ENCODE results near the gene DNAJC25.

The DNAJC25 gene

DNA sequence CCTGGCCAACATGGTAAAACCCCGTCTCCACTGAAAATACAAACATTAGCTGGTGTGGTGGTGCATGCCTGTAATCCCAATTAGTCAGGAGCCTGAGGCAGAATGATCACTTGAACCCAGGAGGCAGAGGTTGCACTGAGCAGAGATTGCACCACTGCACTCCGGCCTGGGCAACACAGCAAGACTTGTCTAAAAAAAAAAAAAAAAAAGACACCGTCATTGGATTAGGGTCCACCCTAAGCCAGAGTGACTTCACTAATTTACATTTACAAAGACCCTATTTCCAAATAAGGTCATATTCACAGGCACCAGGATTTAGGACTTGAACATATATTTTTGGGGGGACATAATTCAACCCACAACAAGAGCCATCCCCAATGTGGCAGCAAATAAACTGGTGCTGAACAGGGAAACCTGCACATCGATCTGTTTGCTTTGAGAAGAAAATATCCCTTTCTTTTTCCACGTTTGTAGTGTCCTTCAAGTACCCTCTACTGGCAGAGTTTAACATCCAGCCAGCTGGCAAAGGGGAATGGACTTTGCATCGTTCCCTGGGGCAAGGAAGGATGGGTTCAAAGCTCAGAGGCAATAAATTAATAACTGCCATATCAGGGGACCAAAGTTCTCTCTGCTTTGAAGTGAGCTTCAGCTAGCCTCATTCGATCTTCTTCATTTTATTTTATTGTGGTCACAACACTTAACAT is 3.7 kb upstream of the DNAJC25 start:
- DNase-seq (ENCODE audit: low read depth in 2 of 2, low spot score in 1 of 2): no peak

DNA sequence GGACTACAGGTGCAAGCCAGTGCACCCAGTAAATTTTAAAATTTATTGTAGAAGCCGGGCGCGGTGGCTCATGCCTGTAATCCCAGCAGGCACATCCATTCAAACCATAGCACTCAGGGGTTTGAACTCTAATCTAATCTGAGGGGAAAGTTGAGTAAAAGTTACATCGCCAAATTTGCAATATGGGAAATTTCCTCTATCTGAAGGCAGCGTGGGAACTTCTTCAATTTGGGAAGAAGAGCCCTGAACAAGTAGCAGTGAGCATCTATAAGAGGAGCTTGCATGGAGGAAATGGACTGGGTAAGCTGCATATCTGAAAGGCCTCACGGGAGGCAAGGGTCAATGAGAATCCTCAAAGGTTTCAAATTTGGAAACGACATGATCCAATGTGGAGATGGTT is 2.7 kb upstream of the DNAJC25 start:
- no peak for DNase-seq (ENCODE audit: low read depth in 2 of 2, low spot score in 1 of 2)

DNA sequence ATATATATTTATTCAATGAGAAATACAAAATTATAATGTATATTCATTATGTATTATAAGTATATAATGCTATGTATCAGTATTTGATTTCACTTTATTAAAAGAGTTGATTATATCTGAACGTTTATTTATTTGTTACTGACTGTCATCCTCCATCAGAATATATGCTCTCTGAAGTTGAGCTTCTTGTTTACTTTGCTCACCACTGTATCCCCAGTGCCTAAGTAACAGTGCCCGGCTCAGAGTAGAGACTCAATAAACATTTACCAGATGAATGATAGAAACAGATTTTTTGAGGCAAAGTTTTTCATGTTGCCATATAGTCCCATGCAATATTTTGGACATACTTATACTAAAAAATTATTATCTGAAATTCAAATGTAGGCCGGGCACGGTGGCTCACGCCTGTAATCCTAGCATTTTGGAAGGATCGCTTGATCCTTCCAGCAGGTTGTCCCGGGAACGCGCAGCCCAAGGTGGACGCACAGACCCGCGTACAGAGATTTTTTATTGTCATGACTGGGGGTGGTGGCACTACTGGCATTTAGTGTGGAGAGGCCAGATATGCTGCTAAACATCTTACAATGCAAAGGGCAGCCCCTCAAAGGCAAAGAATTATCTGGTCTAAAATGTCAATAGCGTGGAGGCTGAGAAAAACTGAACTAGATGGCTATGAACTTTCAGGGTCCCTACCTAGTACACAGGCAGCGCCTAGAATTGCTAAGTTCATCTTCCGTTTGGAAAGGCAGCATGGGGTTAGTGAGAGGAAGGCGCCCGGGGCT is 761 bp upstream of the DNAJC25 start:
- DNase-seq (ENCODE audit: low read depth in 2 of 2, low spot score in 1 of 2): no peak

DNA sequence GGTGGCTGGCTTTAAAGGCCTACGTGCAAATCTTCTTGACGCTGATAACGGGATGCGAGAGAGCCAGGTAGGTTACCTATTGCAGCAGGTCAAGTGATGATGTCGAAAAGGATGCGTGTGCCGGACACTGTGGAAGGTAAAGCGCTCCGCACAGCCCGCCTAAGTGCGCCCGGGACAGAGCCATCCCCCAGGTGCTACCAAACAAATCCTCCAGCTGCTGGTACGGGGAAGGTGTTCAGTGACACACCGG is 245 bp upstream of the DNAJC25 start:
- DNase-seq (ENCODE audit: low read depth in 2 of 2, low spot score in 1 of 2): no peak

DNA sequence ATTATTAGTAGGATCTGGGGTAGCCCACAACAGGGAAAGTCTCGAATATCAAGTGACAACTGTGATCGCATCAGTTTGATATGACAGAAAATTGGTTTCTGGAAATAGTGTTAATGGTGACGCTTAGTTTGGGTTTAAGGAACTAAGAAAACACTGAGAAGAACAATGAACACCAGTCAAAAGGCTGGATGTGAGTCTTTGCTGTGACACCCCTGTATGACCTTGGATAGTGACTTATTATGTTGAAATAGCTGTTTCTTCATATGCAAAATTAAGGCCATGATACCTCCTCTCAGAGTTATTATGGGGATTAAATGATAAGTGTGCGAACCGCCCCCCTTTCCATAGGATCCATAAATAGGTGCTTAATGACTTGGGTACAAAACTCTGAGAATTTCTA is 926 bp downstream of the DNAJC25 start:
- DNase-seq (ENCODE audit: low read depth in 2 of 2, low spot score in 1 of 2): no peak

DNA sequence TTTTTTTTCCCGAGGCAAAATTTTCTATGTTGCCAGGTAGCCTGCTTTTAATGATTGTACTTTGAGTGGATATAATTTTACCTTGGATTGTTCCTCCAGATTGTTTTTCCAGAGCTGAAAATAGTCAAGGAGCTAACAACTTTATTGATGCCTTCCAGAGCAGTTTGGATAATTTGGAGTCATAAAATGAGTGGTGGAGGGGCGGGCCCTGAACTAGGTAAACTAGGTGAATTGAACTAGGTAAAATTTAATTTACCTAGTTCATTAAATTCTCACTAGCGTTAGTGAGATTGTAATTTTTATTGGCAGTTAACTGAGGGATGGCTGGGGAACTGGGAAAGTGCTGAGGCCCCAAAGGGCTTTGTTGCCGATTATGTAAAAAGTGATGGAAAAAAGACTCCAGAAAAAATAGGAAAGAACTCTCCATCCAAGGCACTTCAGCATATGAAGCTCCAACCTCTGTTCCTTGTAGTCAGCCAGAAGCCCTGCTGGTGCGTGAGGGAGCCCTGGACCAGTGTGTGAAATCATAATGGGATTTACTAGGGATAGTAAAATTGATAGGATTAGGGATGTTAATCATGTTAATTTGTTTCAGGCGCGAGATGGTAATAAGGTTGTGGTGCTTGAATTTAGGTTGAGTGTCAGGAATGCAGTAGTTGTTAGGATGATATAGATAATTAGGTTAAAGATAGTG is 1.7 kb downstream of the DNAJC25 start:
- no peak for DNase-seq (ENCODE audit: low read depth in 2 of 2, low spot score in 1 of 2)

DNA sequence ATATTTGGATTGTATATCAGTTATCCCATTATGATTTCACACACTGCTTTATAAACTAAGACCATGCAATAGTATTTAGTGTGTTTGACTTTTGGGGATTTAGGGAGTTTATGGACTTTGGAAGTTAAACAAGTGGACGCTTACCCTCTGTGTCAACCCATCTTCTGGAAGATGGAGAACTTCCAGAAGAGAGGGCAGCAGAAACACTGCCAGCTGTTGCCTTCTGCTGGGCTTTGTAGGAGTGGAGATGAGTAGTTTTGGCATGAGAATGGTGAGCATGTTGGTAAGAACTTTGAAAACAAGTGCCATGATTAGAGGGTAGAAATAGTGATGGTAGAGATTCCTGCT is 2.2 kb downstream of the DNAJC25 start:
- DNase-seq (ENCODE audit: low read depth in 2 of 2, low spot score in 1 of 2): no peak

DNA sequence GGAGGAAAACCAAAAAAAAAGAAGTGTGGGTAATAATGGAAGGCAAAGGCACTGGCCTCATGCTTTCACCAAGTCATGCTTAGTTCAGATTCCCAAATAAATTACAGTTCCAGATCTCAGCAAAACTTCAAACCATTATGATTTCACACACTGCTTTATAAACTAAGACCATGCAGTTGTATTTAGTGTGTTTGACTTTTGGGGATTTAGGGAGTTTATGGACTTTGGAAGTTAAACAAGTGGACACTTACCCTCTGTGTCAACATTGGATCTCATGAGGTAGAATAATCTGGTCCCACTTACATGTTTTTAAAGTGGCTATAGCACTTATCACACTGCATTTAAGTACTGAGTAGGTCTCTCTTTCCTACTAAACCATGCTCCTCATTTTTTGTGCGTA is 3.7 kb downstream of the DNAJC25 start:
- DNase-seq (ENCODE audit: low read depth in 2 of 2, low spot score in 1 of 2): no peak

DNA sequence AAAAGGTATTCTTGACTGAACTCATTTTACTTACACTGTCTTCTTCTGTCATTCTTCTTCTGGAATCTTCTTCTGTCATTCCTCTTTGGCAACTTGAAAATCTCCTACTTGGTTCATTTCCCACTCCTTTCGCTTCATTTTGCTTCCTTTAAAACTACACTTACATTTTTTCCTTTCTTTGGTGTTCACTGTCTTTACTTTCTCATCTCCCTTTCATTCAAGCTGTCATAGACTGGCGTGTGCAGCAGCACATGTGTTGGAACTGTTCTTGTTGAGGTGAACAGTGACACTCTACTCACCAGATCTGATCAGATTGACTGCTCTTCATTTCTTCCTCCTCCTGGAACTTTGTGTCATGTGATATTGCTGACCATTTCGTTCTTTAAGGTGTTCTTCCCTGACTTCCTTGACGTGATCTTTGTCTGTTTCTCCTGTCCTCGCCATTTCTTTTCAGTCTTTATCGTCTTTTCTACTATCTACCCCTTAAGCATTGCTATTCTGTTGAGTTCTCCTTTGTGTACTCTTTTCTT is 6.4 kb downstream of the DNAJC25 start:
- no peak for DNase-seq (ENCODE audit: low read depth in 2 of 2, low spot score in 1 of 2)

DNA sequence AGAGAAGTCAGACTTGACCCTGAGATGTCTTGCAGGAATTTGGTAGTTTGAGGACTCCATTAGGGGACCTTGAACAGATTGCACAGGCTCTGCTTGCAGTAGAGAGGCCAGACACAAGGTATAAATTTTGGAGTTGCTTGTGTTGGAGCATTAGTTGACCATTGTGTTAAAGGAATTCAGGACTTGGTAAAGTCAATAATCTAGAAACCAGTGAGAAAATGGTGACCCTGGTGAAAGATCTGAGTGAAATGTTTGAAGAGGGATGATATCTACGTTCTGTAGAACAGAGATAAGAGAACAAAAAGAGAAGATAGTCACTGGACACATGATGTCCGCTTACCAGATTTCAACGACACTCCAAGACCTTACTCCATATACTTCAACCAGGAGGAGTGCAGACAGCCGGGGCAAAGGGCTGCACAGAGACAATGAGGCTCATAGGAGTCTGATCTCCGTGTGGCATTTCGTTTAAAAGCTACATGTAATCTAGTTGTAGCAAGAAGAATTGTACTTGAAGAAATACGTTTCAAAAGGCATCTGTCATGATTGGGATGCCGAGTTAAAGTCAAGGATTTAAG is 13.2 kb downstream of the DNAJC25 start:
- DNase-seq (ENCODE audit: low read depth in 2 of 2, low spot score in 1 of 2): no peak

DNA sequence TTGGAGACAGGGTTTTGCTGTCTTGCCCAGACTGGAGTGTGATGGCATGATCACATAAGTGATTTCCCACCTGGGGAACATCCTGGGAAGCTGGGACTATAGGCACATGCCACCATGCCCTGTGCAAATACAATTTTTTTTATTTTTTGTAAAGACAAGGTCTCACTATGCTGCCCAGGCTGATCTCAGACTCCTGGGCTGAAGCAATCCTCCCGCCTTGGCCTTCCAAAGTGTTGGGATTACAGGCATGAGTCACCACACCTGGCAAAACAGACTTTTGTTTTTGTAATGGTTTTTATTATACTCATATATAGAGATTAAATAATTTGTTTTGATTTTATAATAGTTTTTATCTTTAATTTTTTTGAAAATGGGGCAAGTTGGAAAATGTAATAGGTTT is 14.7 kb downstream of the DNAJC25 start:
- DNase-seq (ENCODE audit: low read depth in 2 of 2, low spot score in 1 of 2): no peak

DNA sequence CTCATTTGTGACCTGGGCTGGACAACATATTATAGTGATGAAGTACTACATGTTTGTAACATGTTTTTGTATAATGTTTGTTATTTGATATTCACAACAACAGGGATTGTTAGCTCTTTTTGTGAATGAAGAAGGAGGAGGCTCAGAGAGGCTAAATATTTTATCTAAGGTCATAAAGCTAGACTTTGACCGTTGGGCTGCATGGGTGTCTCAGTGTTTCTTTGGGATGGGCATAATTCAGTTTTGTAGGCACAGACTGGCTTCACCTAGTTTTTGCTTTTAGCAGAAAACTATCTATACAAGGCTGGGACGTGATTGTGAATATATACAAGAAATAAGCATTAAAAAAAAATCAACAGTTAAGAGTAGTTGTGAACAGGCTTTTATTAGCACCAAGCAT is 15.3 kb downstream of the DNAJC25 start:
- DNase-seq (ENCODE audit: low read depth in 2 of 2, low spot score in 1 of 2): no peak

DNA sequence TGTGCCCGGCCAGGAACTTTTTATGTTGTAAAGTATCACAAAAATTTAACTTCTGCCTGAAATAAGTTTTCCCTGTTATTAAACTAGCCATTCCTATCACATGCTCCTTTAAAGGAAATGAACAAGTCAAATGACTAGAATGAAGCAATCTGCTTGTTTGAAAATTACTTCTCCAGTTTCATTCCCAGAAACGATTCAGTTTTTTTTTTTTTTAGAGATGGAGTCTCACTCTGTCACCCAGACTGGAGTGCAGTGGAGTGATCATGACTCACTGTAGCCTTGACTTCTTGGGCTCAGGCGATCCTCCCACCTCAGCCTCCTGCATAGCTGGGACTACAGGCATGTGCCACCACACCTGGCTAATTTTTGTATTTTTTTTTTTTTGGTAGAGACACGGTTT is 16.9 kb downstream of the DNAJC25 start:
- DNase-seq (ENCODE audit: low read depth in 2 of 2, low spot score in 1 of 2): no peak

DNA sequence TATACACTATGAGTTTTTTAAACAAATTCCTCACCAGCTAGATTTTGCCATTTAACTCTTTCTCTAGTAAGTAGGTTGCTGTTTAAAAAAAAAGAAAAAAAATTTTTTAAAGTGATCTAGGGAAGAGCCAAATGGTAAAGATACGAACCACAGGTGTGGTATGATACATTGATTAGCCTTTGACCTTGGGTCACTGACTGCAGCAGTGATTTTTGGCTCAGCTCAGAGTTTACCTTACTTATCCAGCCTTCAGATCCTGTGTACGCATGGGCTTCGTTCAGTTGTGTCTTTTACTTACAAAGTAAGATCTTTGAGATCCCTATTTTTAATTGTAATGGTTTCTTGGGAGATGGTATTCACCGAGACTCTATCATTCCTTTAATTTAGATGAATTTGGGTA is 17.9 kb downstream of the DNAJC25 start:
- no peak for DNase-seq (ENCODE audit: low read depth in 2 of 2, low spot score in 1 of 2)

DNA sequence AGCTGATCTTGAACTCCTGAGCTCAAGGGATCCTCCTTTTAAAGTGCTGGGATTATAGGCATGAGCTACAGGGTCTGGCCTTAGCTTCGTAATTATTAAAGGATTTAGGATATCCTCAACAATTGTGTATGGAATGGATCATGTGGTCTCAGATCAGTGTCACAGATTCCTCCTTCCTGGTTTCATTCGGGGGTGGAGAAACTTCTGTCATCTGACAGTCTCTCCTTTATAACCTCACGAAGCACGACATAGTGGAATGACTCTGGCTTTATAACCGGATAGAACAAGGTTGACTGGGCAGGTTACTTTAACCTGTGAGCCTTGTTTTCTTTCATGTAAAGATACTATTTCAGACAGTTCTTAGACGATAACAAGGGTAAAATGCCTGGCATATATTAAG is 25.9 kb downstream of the DNAJC25 start:
- no peak for DNase-seq (ENCODE audit: low read depth in 2 of 2, low spot score in 1 of 2)

DNA sequence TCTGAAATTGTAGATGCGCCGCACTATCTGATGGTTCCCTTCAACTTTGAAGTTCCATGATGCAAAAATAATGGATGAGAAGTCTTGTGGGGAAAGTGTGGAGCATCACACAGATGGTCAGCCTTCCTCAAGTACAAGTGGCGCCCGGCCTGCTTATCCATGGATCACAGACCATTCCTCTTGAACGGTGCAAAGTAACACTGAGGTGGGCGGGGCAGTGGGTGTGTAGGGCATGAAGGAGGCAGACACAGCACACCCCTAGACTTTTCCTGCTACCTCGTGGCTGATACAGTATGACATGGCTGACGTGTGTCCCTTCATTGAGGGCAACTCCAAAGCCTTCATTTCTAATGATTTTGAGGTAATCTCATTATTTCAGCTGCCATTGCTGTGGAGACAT is 27.8 kb downstream of the DNAJC25 start:
- no peak for DNase-seq (ENCODE audit: low read depth in 2 of 2, low spot score in 1 of 2)

DNA sequence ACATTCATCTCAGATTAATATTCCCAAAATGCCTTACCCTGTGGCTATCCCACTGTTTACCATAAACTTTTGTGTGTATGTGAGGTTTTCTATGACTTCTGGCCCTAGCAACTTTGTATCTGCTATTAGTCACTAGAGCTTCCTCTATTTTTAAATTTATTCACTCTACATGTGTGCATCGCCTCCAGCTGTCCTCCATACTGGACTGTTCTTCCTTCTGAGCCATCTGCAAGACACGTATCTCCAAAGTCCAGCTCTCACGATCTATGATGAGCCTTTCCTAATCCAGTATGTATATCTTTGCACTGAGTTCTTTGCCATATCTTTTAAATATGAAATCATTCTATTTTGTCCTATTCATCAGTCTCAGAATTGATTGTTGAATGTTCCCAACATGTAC is 28.6 kb downstream of the DNAJC25 start:
- DNase-seq (ENCODE audit: low read depth in 2 of 2, low spot score in 1 of 2): no peak

DNA sequence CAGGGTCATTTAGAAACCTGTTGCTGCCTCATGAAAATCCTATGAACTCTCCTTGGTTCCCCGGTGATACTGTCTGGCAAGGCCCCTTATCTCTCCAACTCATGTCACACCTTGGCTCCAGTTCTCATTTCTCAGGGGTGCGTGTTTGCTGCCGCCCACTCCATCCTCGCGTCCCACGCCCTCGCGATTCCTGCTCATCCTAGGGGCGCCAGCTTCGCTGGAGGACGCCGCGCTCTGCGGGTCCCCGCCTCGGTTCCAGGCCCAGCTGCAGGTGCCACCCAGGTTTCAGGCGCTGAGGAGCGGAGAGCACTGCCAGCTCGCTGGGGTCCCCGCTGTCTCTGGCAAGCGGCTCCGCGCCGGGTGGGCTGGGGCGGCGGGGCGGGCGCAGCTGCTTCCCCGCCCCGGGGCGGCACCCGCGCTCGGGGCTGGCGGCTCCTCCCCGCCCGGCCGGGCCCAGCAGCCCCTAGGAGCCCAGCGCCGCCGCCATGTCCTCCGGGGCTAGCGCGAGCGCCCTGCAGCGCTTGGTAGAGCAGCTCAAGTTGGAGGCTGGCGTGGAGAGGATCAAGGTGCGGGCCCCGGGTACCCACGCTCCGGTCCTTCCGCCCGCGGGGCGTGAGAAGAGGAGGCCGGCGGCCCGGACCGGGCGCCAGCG is 30.1 kb downstream of the DNAJC25 start, which contains the start of gene GNG10:
Gene GNG10 (plus strand): TSS at position 456 of the 652 bp plus-strand sequence. CDS start 30 bp downstream, at position 486.
- DNase-seq (ENCODE audit: low read depth in 2 of 2, low spot score in 1 of 2): peak; percentile 22 to 47

DNA sequence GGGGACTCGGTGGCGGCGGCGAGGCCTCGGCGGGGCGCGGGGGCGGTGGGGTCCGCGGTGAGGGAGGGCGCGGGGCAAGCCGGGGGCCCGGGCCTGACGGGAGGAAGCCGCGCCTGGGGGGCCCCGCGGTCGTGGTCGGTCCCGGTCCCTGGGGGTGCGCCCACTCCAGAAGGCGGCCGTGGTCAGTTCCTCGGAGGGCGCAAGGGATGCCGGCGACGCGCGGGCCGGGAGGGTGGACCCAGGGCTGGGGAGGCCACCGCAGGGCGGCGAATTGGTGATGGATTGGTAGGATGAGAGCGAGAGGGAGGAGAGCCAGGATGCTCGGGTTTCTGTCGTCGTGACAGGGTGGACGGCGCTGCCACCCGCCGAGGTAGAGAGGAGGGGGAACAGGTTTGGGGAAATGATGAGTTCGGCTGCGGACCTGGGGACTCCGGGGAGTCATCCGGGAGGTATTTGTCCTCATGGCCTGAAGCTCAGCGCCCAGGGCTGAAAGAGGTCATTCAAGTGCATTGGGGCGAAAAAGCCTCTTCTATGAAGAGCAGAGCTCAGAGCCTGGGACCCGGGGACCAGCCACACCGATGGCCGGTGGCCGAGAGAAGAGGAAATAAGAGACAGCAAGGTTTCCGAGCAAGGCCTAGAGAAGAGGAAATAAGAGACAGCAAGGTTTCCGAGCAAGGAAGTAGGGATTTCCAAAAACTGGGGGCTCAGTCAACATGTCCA is 30.8 kb downstream of the DNAJC25 start:
- peak in 1 of 2 donors; percentile 1 for DNase-seq (ENCODE audit: low read depth in 2 of 2, low spot score in 1 of 2)

DNA sequence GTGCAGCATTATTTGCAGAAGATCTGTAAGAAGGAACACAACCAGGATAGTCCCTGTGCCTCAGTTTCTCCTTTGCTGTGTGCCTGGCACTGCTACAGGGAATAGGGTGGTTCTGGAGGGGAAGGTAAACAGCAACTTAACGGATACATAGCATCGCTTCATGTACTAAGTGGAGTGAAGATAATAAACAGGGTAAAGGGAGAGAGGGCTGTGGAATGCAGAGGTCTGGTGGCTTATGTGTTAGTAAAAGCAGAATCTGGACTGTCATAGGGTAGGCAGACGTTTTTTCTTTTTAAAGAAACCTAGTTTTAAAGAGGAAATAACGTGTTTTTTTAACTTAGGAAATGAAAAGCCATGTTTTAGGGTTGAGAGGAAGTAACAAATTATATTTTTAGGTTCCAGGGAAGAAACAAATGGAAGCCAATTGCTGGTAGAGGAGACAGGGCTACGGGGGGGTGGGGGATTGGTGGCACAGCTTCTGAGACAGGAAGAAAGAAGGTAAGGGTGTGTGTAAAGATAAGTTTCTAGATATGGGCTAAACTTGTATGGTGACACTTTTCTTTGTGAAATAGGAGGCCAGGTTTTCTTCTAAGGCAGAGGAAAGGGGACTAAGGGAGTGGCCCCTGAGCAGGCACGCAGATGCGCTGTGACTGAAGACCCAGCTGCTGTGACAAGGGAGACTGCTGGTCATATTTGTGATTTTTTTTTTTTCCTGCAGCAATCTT is 31.6 kb downstream of the DNAJC25 start:
- DNase-seq (ENCODE audit: low read depth in 2 of 2, low spot score in 1 of 2): no peak

Data from stimulated activated CD8-positive, alpha-beta memory T cell treated with anti-CD3 and anti-CD28 coated beads, Interleukin-4, amount 100 ng/mL, for 1 hour (primary cell).